A549 (cell line): Measurements from ENCODE around the gene HCN2. TPM values are rescaled to one million over a fixed set of nuclear protein-coding genes. Genes with fewer than 3 reads are reported as not detected.
A peak's percentile ranks its signal among the peaks of the same experiment; 100 is the strongest.

Source experiments
- ATAC-seq, 2 experiments: fragments of 200-7000 bp in 1 of 2; fragments of >200 bp in 1 of 2; cut with Nextera tagmentation in 1 of 2; cut with Tn5 transposase in 1 of 2; 3 replicates each; pipeline versions ENCODE4 v1.8.0 to v1.9.1; 2018 to 2020; ENCODE audit warnings: mild to moderate bottlenecking in 1 of 2, moderate library complexity in 1 of 2
- CTCF ChIA-PET: fragments of 300-600 bp; sonication (Branson Sonifier 250); formaldehyde crosslinking; extraction: SDS; loops from one replicate; lab custom pipeline; 2021; ENCODE audit warnings: antibody characterized with exemption, inconsistent platforms; lab: Yijun Ruan, JAX
- POLR2A ChIA-PET: fragments of 350-600 bp; formaldehyde crosslinking; extraction: SDS; loops from one replicate; lab custom pipeline; 2021; ENCODE audit warnings: antibody characterized with exemption, inconsistent platforms; lab: Yijun Ruan, JAX
- DNase-seq, 2 experiments: peaks; one replicate each; pipeline versions ENCODE4 v3.0.0 to v3.0.0-alpha.2; 2011 to 2016; ENCODE audit warnings: low read depth in 1 of 2, low spot score in 1 of 2
- FAIRE-seq: peaks from 2 replicates; lab custom pipeline; 2011; peaks lifted over from hg19 to GRCh38; lab: Jason Lieb, UNC
- H3K27ac ChIP-seq, 2 experiments: fragments of >200 bp; sonication (Bioruptor Twin); formaldehyde crosslinking; 3 replicates each; pipeline ENCODE4 v1.5.1; 2016 to 2017
- H3K4me1 ChIP-seq: fragments of >200 bp; sonication (Bioruptor Twin); formaldehyde crosslinking; 3 replicates; pipeline ENCODE4 v1.6.1; 2016
- H3K4me2 ChIP-seq: fragments of >200 bp; sonication (Bioruptor Twin); formaldehyde crosslinking; 3 replicates; pipeline ENCODE4 v1.6.1; 2016
- H3K4me3 ChIP-seq: fragments of >200 bp; sonication (Bioruptor Twin); formaldehyde crosslinking; 3 replicates; pipeline ENCODE4 v1.5.1; 2016
- H3K9me3 ChIP-seq: fragments of >200 bp; sonication (Bioruptor Twin); formaldehyde crosslinking; 3 replicates; pipeline ENCODE4 v1.6.1; 2016
- BCL3 ChIP-seq: fragments of >200 bp; sonication (Bioruptor Twin); formaldehyde crosslinking; IDR thresholded peaks from 3 replicates; pipeline ENCODE4 v1.6.1; 2016
- BHLHE40 ChIP-seq: IDR thresholded peaks from 2 replicates; pipeline ENCODE4 v1.6.1; 2012; ENCODE audit warnings: low read depth, low read length, inconsistent platforms
- CHD4 ChIP-seq: fragments of 200-600 bp; sonication (generic); IDR thresholded peaks from 2 replicates; pipeline ENCODE4 v1.6.1; 2016; ENCODE audit warnings: antibody characterized with exemption, mild to moderate bottlenecking, borderline replicate concordance
- E2F6 ChIP-seq: IDR thresholded peaks from 2 replicates; pipeline ENCODE4 v1.6.1; 2012; ENCODE audit warnings: low read depth, borderline replicate concordance
- EP300 ChIP-seq, 2 experiments: fragments of >200 bp; sonication (Bioruptor Twin); formaldehyde crosslinking; IDR thresholded peaks; 2 replicates in 1 of 2; 3 replicates in 1 of 2; pipeline ENCODE4 v1.6.1; 2016 to 2017
- ESRRA ChIP-seq: fragments of 150-350 bp; IDR thresholded peaks from 2 replicates; pipeline ENCODE4 v1.6.1; 2014; ENCODE audit warnings: mild to moderate bottlenecking, low read length, borderline replicate concordance
- HES2 ChIP-seq: fragments of >200 bp; sonication (Bioruptor Twin); formaldehyde crosslinking; IDR thresholded peaks from 2 replicates; pipeline ENCODE4 v1.6.1; 2016
- HEYL ChIP-seq: fragments of 250-450 bp; sonication (Bioruptor Pico); IDR thresholded peaks from 2 replicates; pipeline ENCODE4 v1.8.0; 2021; ENCODE audit warnings: mild to moderate bottlenecking, moderate library complexity
- HOXB13 ChIP-seq: fragments of 250-450 bp; sonication (Bioruptor Pico); IDR thresholded peaks from 2 replicates; pipeline ENCODE4 v1.5.0; 2020; ENCODE audit warnings: low read depth, mild to moderate bottlenecking, moderate library complexity
- HOXB5 ChIP-seq: fragments of 250-450 bp; sonication (Bioruptor Pico); IDR thresholded peaks from 2 replicates; pipeline ENCODE4 v1.5.0; 2020; ENCODE audit warnings: mild to moderate bottlenecking, moderate library complexity
- JUN ChIP-seq, 2 experiments: fragments of >200 bp; sonication (Bioruptor Twin); formaldehyde crosslinking; IDR thresholded peaks; 2 replicates in 1 of 2; 3 replicates in 1 of 2; pipeline ENCODE4 v1.6.1; 2016 to 2017
- PHF8 ChIP-seq: fragments of 200-600 bp; sonication (generic); IDR thresholded peaks from 2 replicates; pipeline ENCODE4 v1.6.1; 2016; ENCODE audit warnings: low read depth, mild to moderate bottlenecking, antibody characterized with exemption, moderate library complexity, borderline replicate concordance
- POLR2A ChIP-seq: IDR thresholded peaks from 2 replicates; pipeline ENCODE4 v1.6.1; 2012; ENCODE audit warnings: mild to moderate bottlenecking, low read length
- POLR2AphosphoS2 ChIP-seq: conservative IDR thresholded peaks from 2 replicates; pipeline ENCODE4 v1.6.1; 2012; ENCODE audit warnings: low read length, improper control_type of control experiment, inconsistent platforms
- RAD21 ChIP-seq, 2 experiments: fragments of >200 bp in 1 of 2; sonication (Bioruptor Twin) in 1 of 2; formaldehyde crosslinking in 1 of 2; IDR thresholded peaks in 1 of 2; conservative IDR thresholded peaks in 1 of 2; 2 replicates in 1 of 2; 3 replicates in 1 of 2; pipeline ENCODE4 v1.6.1; 2012 to 2018; ENCODE audit warnings: inconsistent platforms in 1 of 2
- RARB ChIP-seq: fragments of 250-450 bp; sonication (Bioruptor Pico); IDR thresholded peaks from 2 replicates; pipeline ENCODE4 v1.8.0; 2021; ENCODE audit warnings: mild to moderate bottlenecking, moderate library complexity
- REST ChIP-seq: fragments of 200-600 bp; sonication (generic); IDR thresholded peaks from 2 replicates; pipeline ENCODE4 v1.6.1; 2016; ENCODE audit warnings: antibody characterized with exemption, mild to moderate bottlenecking, moderate library complexity
- RNF2 ChIP-seq: fragments of 200-600 bp; sonication (generic); IDR thresholded peaks from 2 replicates; pipeline ENCODE4 v1.6.1; 2016; ENCODE audit warnings: low read depth, mild to moderate bottlenecking, antibody characterized with exemption, moderate library complexity, borderline replicate concordance
- SMC3 ChIP-seq: fragments of >200 bp; sonication (Bioruptor Twin); formaldehyde crosslinking; IDR thresholded peaks from 3 replicates; pipeline ENCODE4 v1.6.1; 2018; ENCODE audit warnings: inconsistent platforms
- SREBF2 ChIP-seq: fragments of 450-650 bp; IDR thresholded peaks from 2 replicates; pipeline ENCODE4 v1.6.1; 2014; ENCODE audit warnings: mild to moderate bottlenecking, moderate library complexity
- ZFP36 ChIP-seq: fragments of 450-650 bp; IDR thresholded peaks from 2 replicates; pipeline ENCODE4 v1.6.1; 2014; ENCODE audit warnings: borderline replicate concordance; ENCODE audit not compliant: partially characterized antibody
- ZSCAN20 ChIP-seq: fragments of 250-450 bp; sonication (Bioruptor Pico); IDR thresholded peaks from 2 replicates; pipeline ENCODE4 v1.8.0; 2022; ENCODE audit warnings: mild to moderate bottlenecking, moderate library complexity
- WGBS: methylation state at CpG from one replicate; pipeline ENCODE4 v1.1.6; 2017; ENCODE audit errors: missing lambda C conversion rate; 5-methylcytosine and 5-hydroxymethylcytosine counted together
- polyA plus RNA-seq, 4 experiments: library from polyadenylated mRNA; depleted of rRNA in 3 of 4; stranded (reverse); fragments of >200 nt; fragmentation: RNase III in 1 of 4; extraction: RNeasy Plus Mini Kit Qiagen cat#74134 plus additional on column Dnase treatment in 1 of 4; gene quantifications; 2 replicates in 3 of 4; 3 replicates in 1 of 4; pipeline ENCODE4 v1.2.3, GENCODE V29; 2011 to 2017

Gene HCN2
- polyA plus RNA-seq, 2 of the 4 experiments (the other 2 are of a cell fraction): 2.7 to 23.2 TPM

- H3K4me1 ChIP-seq: peaks cover 24% of the 10 kb centered on the region; the same call in 2 of the 3 replicates
- TF ChIP-seq ZSCAN20 (CRISPR knock-in tag): no peak
- TF ChIP-seq HES2: no peak
- no peak for TF ChIP-seq RARB (CRISPR knock-in tag)
- TF ChIP-seq HOXB13 (CRISPR knock-in tag): no peak
- no peak for TF ChIP-seq CHD4
- TF ChIP-seq POLR2A: peak; percentile 45
- TF ChIP-seq BHLHE40: peak; percentile 36; the same call in 1 of the 2 replicates
- TF ChIP-seq JUN (IDR thresholded peaks at IDR 0.05): peak; percentile 47 to 73; a peak in 3 of 5 replicates
- TF ChIP-seq ZFP36: no peak
- no peak for TF ChIP-seq SREBF2
- TF ChIP-seq RAD21 (conservative IDR thresholded peaks at IDR 0.05 in 1 of 2, IDR thresholded peaks at IDR 0.05 in 1 of 2): no peak
- TF ChIP-seq E2F6: peak; percentile 34; the same call in 1 of the 2 replicates
- TF ChIP-seq POLR2AphosphoS2: no peak
- no peak for TF ChIP-seq RNF2
- TF ChIP-seq BCL3: peak; percentile 52; the same call in 1 of the 3 replicates
- TF ChIP-seq, all 56 proteins: peak for 5
- no peaks in the 10 kb centered on the region for H3K9me3 ChIP-seq
- FAIRE-seq (no peak), DNase-seq (peak; percentile 72 to 87), ATAC-seq (peak; percentile 75)
- H3K27ac ChIP-seq: peak within 1 kb of the TSS; percentile 99 to 100
- 0% methylated on average over 10 of the region's 97 CpGs for WGBS
- ChIA-PET POLR2A (interaction anchor here (0.6 to 1.4 kb wide), 8 partner anchors 14 to 107 kb away, joined by 3 to 8 read pairs (median 4); partner anchors contain the start of genes BSG, FSTL3 and MISP), CTCF (interaction anchor here (0.6 to 1.9 kb wide), 7 partner anchors 55 to 260 kb away, joined by 3 to 11 read pairs (median 5); no protein-coding TSS in a partner anchor)
- peak within 1 kb of the TSS; percentile 98 for H3K4me2 ChIP-seq
- peak within 1 kb of the TSS; percentile 100 for H3K4me3 ChIP-seq
These were observed 73.4 kb downstream of the HCN2 start, which contains the start of gene RNF126 for GRCh38 chr19:662962-663681. RNF126 (minus strand) TSS chr19:663214; CDS start chr19:663121, 93 bp downstream.

- Histone ChIP-seq H3K4me1 (peaks cover 24% of the 10 kb centered on the region; the same call in 2 of the 3 replicates), H3K9me3 (no peaks in the 10 kb centered on the region), H3K4me2 (peak overlapping the region; percentile 96), H3K4me3 (peak overlapping the region; percentile 100), H3K27ac (peak overlapping the region; percentile 88 to 99)
- FAIRE-seq (no peak), ATAC-seq (peak in 1 of 2 experiments; percentile 24; a peak in 4 of 6 replicates), DNase-seq (no peak)
- POLR2A ChIA-PET: interaction anchor here (0.7 to 1.4 kb wide), 7 partner anchors 13 to 108 kb away, joined by 3 to 8 read pairs (median 4); partner anchors contain the start of genes BSG, FSTL3 and MISP
- CTCF ChIA-PET: interaction anchor here (1.0 to 1.9 kb wide), 6 partner anchors 55 to 79 kb away, joined by 3 to 11 read pairs (median 6); no protein-coding TSS in a partner anchor
- TF ChIP-seq HEYL (no peak), BHLHE40 (no peak), EP300 (IDR thresholded peaks at IDR 0.05) (no peak), ZSCAN20 (CRISPR knock-in tag) (no peak), ZFP36 (no peak), HOXB13 (CRISPR knock-in tag) (no peak), SMC3 (no peak), REST (no peak), RARB (CRISPR knock-in tag) (no peak), HOXB5 (CRISPR knock-in tag) (no peak), PHF8 (no peak), ESRRA (no peak)
- 65% methylated on average over 11 of the region's 18 CpGs for WGBS
These were observed 74.0 kb downstream of the HCN2 start for GRCh38 chr19:663682-664117.
